HL-60 (cell line): ENCODE data around the gene GPR183.

Experiments
- CTCF ChIP-seq: IDR thresholded peaks from one replicate; pipeline ENCODE4 v1.5.1; 2011; ENCODE audit warnings: low read length, control low read depth, inconsistent platforms; ENCODE audit not compliant: insufficient read depth
- GABPA ChIP-seq: IDR thresholded peaks from 2 replicates; pipeline ENCODE4 v1.6.1; 2012; ENCODE audit warnings: low read depth
- POLR2AphosphoS5 ChIP-seq: IDR thresholded peaks from 2 replicates; pipeline ENCODE4 v1.6.1; 2012; ENCODE audit warnings: low read depth
- REST ChIP-seq: IDR thresholded peaks from 2 replicates; pipeline ENCODE4 v1.6.1; 2012; ENCODE audit warnings: low read depth; ENCODE audit not compliant: insufficient replicate concordance

GRCh38 chr13:99285432-99286182, 21.6 kb downstream of the GPR183 start:
- TF ChIP-seq CTCF, result no peak
- TF ChIP-seq GABPA, result no peak
- no peak for TF ChIP-seq POLR2AphosphoS5
- no peak for TF ChIP-seq REST
